HEK293 (cell line): ENCODE data around the gene SLAMF9.

ENCODE experiments used
- CTCF ChIA-PET: fragments of 350-600 bp; formaldehyde crosslinking; extraction: SDS; loops from one replicate; lab custom pipeline; 2021; ENCODE audit warnings: antibody characterized with exemption; lab: Yijun Ruan, JAX
- POLR2A ChIA-PET: fragments of 300-600 bp; formaldehyde crosslinking; extraction: SDS; loops from one replicate; lab custom pipeline; 2020; ENCODE audit warnings: antibody characterized with exemption, inconsistent platforms; lab: Yijun Ruan, JAX
- H3K27ac ChIP-seq: fragments of 200-500 bp; sonication (Bioruptor generic); 2 replicates; pipeline ENCODE4 v1.5.1; 2014; ENCODE audit warnings: low read depth, low read length, control low read depth, inconsistent platforms; ENCODE audit errors: extremely low read depth
- H3K36me3 ChIP-seq, 2 experiments: fragments of 200-500 bp in 1 of 2; sonication (Bioruptor generic) in 1 of 2; 1 replicate in 1 of 2; 2 replicates in 1 of 2; pipeline ENCODE4 v1.5.1; 2014 to 2017; ENCODE audit warnings: inconsistent platforms in 2 of 2, low read length in 2 of 2; ENCODE audit not compliant: control insufficient read depth in 2 of 2, insufficient read depth in 1 of 2
- H3K4me1 ChIP-seq: fragments of 200-500 bp; sonication (Bioruptor generic); 2 replicates; pipeline ENCODE4 v1.5.1; 2014; ENCODE audit warnings: mild to moderate bottlenecking, low read length, inconsistent platforms; ENCODE audit not compliant: control insufficient read depth, insufficient read depth
- H3K4me3 ChIP-seq: 2 replicates; pipeline ENCODE4 v1.5.1; 2011; ENCODE audit warnings: low read depth, mild to moderate bottlenecking, control low read depth, low read length, moderate library complexity
- H3K9me3 ChIP-seq: fragments of 200-500 bp; sonication (Bioruptor generic); 2 replicates; pipeline ENCODE4 v1.5.1; 2014; ENCODE audit warnings: low read depth, low read length, inconsistent platforms; ENCODE audit not compliant: control insufficient read depth, insufficient read depth
- GFI1B ChIP-seq: fragments of 450-650 bp; formaldehyde crosslinking; IDR thresholded peaks from 2 replicates; pipeline ENCODE4 v1.5.1; 2016; ENCODE audit warnings: missing biosample characterization, missing genetic modification characterization
- IKZF3 ChIP-seq: fragments of 450-650 bp; IDR thresholded peaks from 2 replicates; pipeline ENCODE4 v1.5.0; 2018; ENCODE audit warnings: missing biosample characterization, mild to moderate bottlenecking, missing genetic modification characterization, moderate library complexity
- KLF16 ChIP-seq: fragments of 450-650 bp; formaldehyde crosslinking; IDR thresholded peaks from 2 replicates; pipeline ENCODE4 v1.5.1; 2017; ENCODE audit warnings: missing biosample characterization, missing genetic modification characterization
- KLF9 ChIP-seq: fragments of 450-650 bp; formaldehyde crosslinking; IDR thresholded peaks from 2 replicates; pipeline ENCODE4 v1.5.1; 2016; ENCODE audit warnings: missing biosample characterization, missing genetic modification characterization, low read depth
- RBAK ChIP-seq: fragments of 450-650 bp; formaldehyde crosslinking; IDR thresholded peaks from 2 replicates; pipeline ENCODE4 v1.5.1; 2016; ENCODE audit warnings: missing biosample characterization, missing genetic modification characterization
- SALL2 ChIP-seq: fragments of 450-650 bp; formaldehyde crosslinking; IDR thresholded peaks from 2 replicates; pipeline ENCODE4 v1.5.0; 2017; ENCODE audit warnings: missing biosample characterization, mild to moderate bottlenecking, missing genetic modification characterization, borderline replicate concordance
- SCRT1 ChIP-seq: fragments of 450-650 bp; formaldehyde crosslinking; IDR thresholded peaks from 2 replicates; pipeline ENCODE4 v1.5.1; 2016; ENCODE audit warnings: missing biosample characterization, missing genetic modification characterization, borderline replicate concordance
- ZEB2 ChIP-seq: fragments of 450-650 bp; formaldehyde crosslinking; IDR thresholded peaks from 2 replicates; pipeline ENCODE4 v1.5.1; 2016; ENCODE audit warnings: missing biosample characterization, missing genetic modification characterization
- ZFHX2 ChIP-seq: fragments of 450-650 bp; formaldehyde crosslinking; conservative IDR thresholded peaks from 2 replicates; pipeline ENCODE4 v1.5.1; 2016; ENCODE audit warnings: missing biosample characterization, missing genetic modification characterization
- ZNF211 ChIP-seq: fragments of 450-650 bp; formaldehyde crosslinking; IDR thresholded peaks from 2 replicates; pipeline ENCODE4 v1.5.1; 2016; ENCODE audit warnings: low read depth, missing biosample characterization, missing genetic modification characterization
- ZNF214 ChIP-seq: fragments of 450-650 bp; formaldehyde crosslinking; IDR thresholded peaks from 2 replicates; pipeline ENCODE4 v1.5.1; 2017; ENCODE audit warnings: missing biosample characterization, mild to moderate bottlenecking, missing genetic modification characterization, borderline replicate concordance
- ZNF23 ChIP-seq: fragments of 450-650 bp; formaldehyde crosslinking; IDR thresholded peaks from 2 replicates; pipeline ENCODE4 v1.5.1; 2016; ENCODE audit warnings: missing biosample characterization, missing genetic modification characterization, borderline replicate concordance
- ZNF335 ChIP-seq: fragments of 450-650 bp; formaldehyde crosslinking; conservative IDR thresholded peaks from 2 replicates; pipeline ENCODE4 v1.5.1; 2016; ENCODE audit warnings: missing biosample characterization, missing genetic modification characterization
- ZNF341 ChIP-seq: fragments of 450-650 bp; formaldehyde crosslinking; IDR thresholded peaks from 2 replicates; pipeline ENCODE4; 2016; ENCODE audit warnings: low read depth, missing biosample characterization, missing genetic modification characterization
- ZNF521 ChIP-seq: fragments of 450-650 bp; formaldehyde crosslinking; IDR thresholded peaks from 2 replicates; pipeline ENCODE4 v1.5.1; 2017; ENCODE audit warnings: missing biosample characterization, mild to moderate bottlenecking, missing genetic modification characterization
- ZNF571 ChIP-seq: fragments of 450-650 bp; formaldehyde crosslinking; IDR thresholded peaks from 2 replicates; pipeline ENCODE4 v1.5.0; 2017; ENCODE audit warnings: missing biosample characterization, missing genetic modification characterization
- ZNF621 ChIP-seq: fragments of 450-650 bp; formaldehyde crosslinking; IDR thresholded peaks from 2 replicates; pipeline ENCODE4 v1.5.1; 2017; ENCODE audit warnings: missing biosample characterization, missing genetic modification characterization
- ZNF629 ChIP-seq: fragments of 450-650 bp; formaldehyde crosslinking; IDR thresholded peaks from 2 replicates; pipeline ENCODE4 v1.5.1; 2017; ENCODE audit warnings: missing biosample characterization, missing genetic modification characterization
- ZNF677 ChIP-seq: fragments of 450-650 bp; IDR thresholded peaks from 2 replicates; pipeline ENCODE4 v1.5.0; 2018; ENCODE audit warnings: missing biosample characterization, mild to moderate bottlenecking, missing genetic modification characterization, moderate library complexity
- TF ChIP-seq, protein P1 (sequence below): fragments of 450-650 bp; formaldehyde crosslinking; IDR thresholded peaks from 2 replicates; pipeline ENCODE4 v1.5.1; 2017; ENCODE audit warnings: missing biosample characterization, missing genetic modification characterization
- TF ChIP-seq, protein P2 (sequence below): fragments of 450-650 bp; formaldehyde crosslinking; IDR thresholded peaks from 2 replicates; pipeline ENCODE4 v1.5.1; 2016; ENCODE audit warnings: missing biosample characterization, missing genetic modification characterization
- TF ChIP-seq, protein P3 (sequence below): fragments of 450-650 bp; formaldehyde crosslinking; IDR thresholded peaks from 2 replicates; pipeline ENCODE4 v1.5.1; 2016; ENCODE audit warnings: missing biosample characterization, missing genetic modification characterization
- TF ChIP-seq, protein P4 (sequence below): fragments of 450-650 bp; formaldehyde crosslinking; IDR thresholded peaks from 2 replicates; pipeline ENCODE4 v1.5.1; 2016; ENCODE audit warnings: missing biosample characterization, missing genetic modification characterization
- TF ChIP-seq, protein P5 (sequence below): fragments of 450-650 bp; formaldehyde crosslinking; IDR thresholded peaks from 2 replicates; pipeline ENCODE4 v1.5.1; 2016; ENCODE audit warnings: missing biosample characterization, missing genetic modification characterization

The SLAMF9 gene

DNA sequence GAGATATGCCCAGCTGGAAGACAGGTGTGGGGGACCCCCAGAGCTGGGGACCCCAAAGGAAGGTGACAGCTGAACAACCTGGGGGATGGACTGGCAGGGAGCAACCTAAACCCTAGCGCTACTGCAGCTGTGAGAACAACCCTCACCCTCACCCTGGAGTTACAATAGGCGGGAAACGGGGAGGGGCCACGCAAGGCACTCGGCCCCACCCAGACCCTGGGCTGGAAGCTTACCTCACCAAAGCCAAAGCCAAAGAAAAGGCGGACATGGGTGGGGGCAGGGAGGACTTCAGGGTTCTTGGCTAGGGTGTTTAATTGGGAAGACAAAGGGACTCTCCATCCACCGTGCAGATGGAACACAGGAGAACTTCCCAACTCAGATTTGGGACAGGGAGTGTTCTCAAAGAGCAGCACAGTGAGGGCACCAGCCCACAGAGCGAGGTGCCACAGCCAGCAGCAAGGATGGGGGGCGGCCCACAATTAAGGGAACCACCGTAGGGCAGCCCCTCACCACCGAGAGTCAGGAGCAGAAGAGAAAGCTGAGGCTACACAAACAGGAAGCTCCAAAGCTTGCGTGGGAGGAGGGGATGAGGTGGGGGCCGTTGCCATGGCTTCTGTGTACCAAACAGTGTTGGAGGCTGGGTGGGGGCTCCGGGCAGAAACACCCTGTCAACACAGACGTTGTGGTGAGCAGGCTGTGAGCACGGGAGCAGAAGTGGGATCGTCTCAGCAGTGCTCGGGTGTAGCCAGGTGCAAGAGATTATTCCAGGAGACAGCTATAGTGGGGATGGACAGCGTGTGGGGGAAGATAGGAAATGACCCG is 30.6 kb downstream of the SLAMF9 start (continued):
- TF ChIP-seq ZNF571 (tag by site-specific recombination) (no peak), KLF9 (tag by site-specific recombination) (peak; percentile 26; the same call in 1 of the 2 replicates), ZNF335 (no peak), ZNF341 (tag by site-specific recombination) (no peak; the same call in 1 of the 2 replicates), ZNF211 (no peak), KLF16 (tag by site-specific recombination) (no peak; the same call in 1 of the 2 replicates), ZNF629 (peak; percentile 64), ZNF521 (no peak), ZNF677 (tag by site-specific recombination) (no peak), ZNF214 (no peak), ZEB2 (tag by site-specific recombination) (0 out of 2 replicates have a peak, but pooled peaks have one; percentile 49), GFI1B (tag by site-specific recombination) (no peak), SALL2 (tag by site-specific recombination) (no peak)
- TF ChIP-seq, protein P1, sequence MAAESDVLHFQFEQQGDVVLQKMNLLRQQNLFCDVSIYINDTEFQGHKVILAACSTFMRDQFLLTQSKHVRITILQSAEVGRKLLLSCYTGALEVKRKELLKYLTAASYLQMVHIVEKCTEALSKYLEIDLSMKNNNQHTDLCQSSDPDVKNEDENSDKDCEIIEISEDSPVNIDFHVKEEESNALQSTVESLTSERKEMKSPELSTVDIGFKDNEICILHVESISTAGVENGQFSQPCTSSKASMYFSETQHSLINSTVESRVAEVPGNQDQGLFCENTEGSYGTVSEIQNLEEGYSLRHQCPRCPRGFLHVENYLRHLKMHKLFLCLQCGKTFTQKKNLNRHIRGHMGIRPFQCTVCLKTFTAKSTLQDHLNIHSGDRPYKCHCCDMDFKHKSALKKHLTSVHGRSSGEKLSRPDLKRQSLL (tag by site-specific recombination) = no peak
- TF ChIP-seq, protein P2, sequence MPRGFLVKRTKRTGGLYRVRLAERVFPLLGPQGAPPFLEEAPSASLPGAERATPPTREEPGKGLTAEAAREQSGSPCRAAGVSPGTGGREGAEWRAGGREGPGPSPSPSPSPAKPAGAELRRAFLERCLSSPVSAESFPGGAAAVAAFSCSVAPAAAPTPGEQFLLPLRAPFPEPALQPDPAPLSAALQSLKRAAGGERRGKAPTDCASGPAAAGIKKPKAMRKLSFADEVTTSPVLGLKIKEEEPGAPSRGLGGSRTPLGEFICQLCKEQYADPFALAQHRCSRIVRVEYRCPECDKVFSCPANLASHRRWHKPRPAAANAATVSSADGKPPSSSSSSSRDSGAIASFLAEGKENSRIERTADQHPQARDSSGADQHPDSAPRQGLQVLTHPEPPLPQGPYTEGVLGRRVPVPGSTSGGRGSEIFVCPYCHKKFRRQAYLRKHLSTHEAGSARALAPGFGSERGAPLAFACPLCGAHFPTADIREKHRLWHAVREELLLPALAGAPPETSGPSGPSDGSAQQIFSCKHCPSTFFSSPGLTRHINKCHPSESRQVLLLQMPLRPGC (tag by site-specific recombination) = no peak
- TF ChIP-seq, protein P3, sequence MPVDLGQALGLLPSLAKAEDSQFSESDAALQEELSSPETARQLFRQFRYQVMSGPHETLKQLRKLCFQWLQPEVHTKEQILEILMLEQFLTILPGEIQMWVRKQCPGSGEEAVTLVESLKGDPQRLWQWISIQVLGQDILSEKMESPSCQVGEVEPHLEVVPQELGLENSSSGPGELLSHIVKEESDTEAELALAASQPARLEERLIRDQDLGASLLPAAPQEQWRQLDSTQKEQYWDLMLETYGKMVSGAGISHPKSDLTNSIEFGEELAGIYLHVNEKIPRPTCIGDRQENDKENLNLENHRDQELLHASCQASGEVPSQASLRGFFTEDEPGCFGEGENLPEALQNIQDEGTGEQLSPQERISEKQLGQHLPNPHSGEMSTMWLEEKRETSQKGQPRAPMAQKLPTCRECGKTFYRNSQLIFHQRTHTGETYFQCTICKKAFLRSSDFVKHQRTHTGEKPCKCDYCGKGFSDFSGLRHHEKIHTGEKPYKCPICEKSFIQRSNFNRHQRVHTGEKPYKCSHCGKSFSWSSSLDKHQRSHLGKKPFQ = no peak

DNA sequence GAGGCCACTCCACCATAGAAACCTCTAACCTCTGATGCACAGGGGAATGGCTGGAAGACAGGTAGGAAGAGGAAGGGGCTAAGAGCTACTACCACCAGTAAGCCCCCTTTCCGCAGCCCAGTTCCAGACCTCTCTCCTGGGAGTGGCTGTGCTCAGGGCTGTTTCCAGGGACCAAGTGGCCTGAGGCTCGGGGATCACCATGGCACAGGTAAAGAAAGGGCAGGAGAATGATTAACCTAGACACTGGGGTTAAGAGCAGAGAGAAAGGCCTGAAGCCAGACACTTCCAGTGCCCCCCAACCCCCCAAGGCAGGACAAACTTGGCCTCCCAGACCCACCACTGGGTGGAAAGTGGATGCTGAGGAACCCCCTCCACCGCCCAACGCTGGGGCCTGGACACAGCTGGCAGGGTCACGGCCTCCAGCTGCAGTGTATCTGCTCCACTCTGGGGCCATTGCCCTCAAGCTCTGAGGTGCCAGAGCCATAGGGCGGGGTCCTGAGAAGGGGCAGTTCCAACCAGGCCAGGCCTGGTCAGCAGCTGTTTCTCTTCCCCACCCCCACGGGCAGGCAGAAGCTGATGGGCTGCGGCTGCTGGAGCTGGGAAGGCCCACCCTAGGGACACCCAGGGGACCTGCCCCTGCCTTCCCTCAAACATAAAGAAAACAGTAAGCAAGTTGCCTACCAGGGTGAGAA is 31.4 kb downstream of the SLAMF9 start:
- peak overlapping the region; percentile 95 for H3K27ac ChIP-seq
- H3K9me3 ChIP-seq = no peaks in the 10 kb centered on the region
- peaks cover 1 to 52% of the 10 kb centered on the region in 2 experiments; a peak in 2 of 3 replicates for H3K36me3 ChIP-seq
- TF ChIP-seq ZNF621 (tag by site-specific recombination) (no peak), ZFHX2 (tag by site-specific recombination) (no peak), ZNF23 (tag by site-specific recombination) (no peak), RBAK (tag by site-specific recombination) (no peak), IKZF3 (tag by site-specific recombination) (no peak), SCRT1 (tag by site-specific recombination) (no peak)
- TF ChIP-seq, protein P4, sequence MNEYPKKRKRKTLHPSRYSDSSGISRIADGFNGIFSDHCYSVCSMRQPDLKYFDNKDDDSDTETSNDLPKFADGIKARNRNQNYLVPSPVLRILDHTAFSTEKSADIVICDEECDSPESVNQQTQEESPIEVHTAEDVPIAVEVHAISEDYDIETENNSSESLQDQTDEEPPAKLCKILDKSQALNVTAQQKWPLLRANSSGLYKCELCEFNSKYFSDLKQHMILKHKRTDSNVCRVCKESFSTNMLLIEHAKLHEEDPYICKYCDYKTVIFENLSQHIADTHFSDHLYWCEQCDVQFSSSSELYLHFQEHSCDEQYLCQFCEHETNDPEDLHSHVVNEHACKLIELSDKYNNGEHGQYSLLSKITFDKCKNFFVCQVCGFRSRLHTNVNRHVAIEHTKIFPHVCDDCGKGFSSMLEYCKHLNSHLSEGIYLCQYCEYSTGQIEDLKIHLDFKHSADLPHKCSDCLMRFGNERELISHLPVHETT = no peak
- TF ChIP-seq, protein P5, sequence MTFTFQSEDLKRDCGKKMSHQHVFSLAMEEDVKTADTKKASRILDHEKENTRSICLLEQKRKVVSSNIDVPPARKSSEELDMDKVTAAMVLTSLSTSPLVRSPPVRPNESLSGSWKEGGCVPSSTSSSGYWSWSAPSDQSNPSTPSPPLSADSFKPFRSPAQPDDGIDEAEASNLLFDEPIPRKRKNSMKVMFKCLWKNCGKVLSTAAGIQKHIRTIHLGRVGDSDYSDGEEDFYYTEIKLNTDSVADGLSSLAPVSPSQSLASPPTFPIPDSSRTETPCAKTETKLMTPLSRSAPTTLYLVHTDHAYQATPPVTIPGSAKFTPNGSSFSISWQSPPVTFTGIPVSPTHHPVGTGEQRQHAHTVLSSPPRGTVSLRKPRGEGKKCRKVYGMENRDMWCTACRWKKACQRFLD (tag by site-specific recombination) = no peak
- peak overlapping the region; percentile 64 for H3K4me3 ChIP-seq
- POLR2A ChIA-PET = interaction anchor here (0.6 to 4.2 kb wide), 10 partner anchors 18 to 338 kb away, joined by 3 to 25 read pairs (median 3); partner anchors contain the start of genes IGSF9 and PIGM
- peaks cover 13% of the 10 kb centered on the region for H3K4me1 ChIP-seq
- CTCF ChIA-PET = interaction anchor here (0.7 to 19.3 kb wide), 7 partner anchors 8 to 1718 kb away, joined by 3 to 353 read pairs (median 4); partner anchors contain the start of gene IGSF9
